GM10266 (cell line): ENCODE data around the gene TRIM7.

Experiments used
- DNase-seq: peaks from one replicate; pipeline ENCODE4 v3.0.0; 2012; ENCODE audit errors: extremely low spot score
- TF ChIP-seq, protein P1 (sequence below): IDR thresholded peaks from 2 replicates; pipeline ENCODE4 v1.5.1; 2012; ENCODE audit warnings: mild to moderate bottlenecking, low read depth; ENCODE audit not compliant: control insufficient read depth, insufficient read depth; ENCODE audit errors: missing control alignments

Gene TRIM7

DNA sequence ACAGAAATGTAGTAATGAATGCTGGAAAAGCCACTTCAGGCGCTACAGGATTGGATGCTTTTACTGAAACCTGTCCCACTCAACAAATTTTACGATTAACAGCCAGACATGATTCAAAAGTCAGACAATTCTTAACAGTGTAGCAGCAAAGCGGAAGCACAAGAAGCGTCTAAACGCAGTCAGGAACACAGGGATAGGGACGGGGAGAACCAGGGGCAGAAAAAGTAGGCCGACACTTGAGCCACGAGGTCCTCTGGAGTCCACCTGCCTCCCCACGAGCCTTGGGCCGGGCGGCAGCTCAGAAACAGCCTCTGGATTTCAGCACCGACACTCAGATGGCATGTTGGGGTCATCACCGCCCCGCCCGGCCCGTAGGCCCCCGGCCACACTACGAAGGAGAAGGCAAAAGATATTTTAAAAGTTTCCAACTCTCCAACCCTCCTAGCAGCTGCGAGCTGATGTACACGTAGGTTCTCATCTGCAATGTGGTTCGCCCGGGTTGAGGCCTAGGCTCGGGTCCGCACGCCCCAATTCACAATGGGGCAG lies 38.1 kb upstream of the TRIM7 start:
- DNase-seq: no peak
- TF ChIP-seq, protein P1, sequence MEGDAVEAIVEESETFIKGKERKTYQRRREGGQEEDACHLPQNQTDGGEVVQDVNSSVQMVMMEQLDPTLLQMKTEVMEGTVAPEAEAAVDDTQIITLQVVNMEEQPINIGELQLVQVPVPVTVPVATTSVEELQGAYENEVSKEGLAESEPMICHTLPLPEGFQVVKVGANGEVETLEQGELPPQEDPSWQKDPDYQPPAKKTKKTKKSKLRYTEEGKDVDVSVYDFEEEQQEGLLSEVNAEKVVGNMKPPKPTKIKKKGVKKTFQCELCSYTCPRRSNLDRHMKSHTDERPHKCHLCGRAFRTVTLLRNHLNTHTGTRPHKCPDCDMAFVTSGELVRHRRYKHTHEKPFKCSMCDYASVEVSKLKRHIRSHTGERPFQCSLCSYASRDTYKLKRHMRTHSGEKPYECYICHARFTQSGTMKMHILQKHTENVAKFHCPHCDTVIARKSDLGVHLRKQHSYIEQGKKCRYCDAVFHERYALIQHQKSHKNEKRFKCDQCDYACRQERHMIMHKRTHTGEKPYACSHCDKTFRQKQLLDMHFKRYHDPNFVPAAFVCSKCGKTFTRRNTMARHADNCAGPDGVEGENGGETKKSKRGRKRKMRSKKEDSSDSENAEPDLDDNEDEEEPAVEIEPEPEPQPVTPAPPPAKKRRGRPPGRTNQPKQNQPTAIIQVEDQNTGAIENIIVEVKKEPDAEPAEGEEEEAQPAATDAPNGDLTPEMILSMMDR: no peak

DNA sequence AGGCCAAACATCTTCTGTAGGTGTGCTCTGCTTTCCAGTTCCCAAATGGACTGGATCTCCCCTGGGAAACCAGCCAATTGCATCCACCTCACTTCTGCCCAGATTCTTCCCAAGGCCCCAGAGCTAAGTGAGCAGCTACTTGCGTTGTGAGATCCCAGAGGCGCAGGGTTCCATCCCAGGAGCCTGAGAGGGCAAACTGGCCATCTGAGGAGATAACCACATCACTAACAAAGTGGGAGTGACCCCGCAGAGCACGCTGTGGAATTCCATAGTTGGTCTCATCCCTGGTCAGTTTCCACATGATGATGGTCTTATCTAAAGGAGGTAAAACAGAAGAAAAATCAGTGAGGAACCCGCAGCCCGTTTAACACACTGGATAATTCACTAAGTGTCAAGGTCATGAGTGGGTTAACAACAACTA lies 37.0 kb upstream of the TRIM7 start:
- TF ChIP-seq, protein P1: no peak
- no peak for DNase-seq

GRCh38 chr5:181241393-181241975 lies 36.5 kb upstream of the TRIM7 start:
- DNase-seq: no peak

DNA sequence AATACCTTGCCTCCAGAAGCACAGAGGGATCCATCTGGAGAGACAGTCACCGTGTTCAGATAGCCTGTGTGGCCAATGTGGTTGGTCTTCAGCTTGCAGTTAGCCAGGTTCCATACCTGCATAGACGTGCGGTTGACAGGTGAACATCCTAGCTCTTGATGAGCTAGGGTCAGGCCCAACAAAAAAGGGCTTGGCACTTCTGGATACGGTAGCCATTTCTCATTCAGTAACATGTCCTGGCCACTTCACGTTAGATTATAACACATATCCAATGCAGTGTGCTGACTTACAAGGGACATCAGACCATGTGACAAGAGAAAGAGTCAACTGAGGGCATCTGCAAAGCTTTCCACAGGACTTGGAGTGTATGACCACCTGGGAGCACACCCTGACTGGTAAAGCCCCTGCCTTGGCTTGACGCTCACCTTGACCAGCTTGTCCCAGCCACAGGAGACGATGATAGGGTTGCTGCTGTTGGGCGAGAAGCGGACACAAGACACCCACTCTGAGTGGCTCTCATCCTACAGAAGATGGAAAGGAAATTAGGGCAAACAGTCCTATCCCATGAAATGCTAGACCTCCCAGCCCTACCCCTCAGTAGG lies 34.2 kb upstream of the TRIM7 start:
- TF ChIP-seq, protein P1: no peak
- no peak for DNase-seq

More at GRCh38 chr5:181241393-181241975, 36.5 kb upstream of the TRIM7 start:
- TF ChIP-seq, protein P1: no peak

DNA sequence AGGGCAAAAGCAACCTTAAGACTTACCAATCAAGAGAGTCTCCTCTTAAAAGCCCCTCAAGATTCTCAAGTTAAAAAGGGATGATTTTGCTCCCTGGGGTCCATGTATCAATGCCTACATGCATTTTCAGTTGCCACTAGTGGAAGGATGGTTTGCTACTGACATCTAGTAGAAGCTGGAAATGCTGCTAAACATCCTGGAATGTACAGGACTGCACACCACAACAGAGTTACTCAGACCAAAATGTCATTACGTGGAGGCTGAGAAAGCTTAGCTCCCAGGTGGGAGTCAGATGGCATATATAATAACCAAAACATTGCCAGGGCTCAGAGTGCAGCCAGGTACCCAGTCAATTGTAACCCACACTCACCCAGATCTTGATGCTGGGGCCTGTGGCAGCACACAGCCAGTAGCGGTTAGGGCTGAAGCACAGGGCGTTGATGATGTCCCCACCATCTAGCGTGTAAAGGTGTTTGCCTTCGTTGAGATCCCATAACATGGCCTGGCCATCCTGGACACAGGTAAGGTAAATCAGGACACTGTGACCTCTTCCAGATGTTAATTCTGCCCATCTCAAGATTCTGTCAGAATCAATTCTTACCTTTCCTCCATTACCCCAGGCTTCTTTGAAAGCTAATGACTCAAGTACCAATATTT lies 32.9 kb upstream of the TRIM7 start:
- TF ChIP-seq, protein P1: no peak
- no peak for DNase-seq

DNA sequence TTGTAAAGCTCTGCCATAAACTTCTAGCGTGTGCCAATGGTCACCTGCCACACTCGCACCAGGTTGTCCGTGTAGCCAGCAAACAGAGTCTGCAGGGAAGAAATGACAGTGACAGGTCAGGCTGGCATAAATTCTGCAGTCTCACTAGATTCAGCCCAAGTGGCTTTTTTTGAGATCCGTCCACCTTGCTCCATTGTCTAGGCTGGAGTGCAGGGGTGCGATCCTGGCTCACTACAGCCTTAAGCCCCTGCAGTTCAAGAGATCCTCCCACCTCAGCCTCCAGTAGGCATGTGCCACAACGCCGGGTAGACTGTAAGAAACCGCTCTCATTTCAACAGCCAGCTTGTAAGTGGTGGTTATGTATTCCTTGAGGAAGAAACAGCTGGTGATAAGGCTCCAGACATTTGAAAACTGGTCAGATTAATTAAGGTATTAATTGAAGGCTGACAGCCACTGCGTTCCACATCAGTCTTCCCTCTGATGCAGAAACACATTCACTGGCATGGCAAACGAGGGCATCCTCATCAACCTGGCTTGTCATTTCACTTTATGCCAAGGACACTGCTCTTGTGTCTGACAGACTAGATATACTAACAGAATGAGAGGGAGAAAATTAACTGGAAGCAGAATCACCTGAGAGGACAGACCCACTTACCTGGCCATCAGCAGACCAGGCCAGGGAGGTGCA lies 32.1 kb upstream of the TRIM7 start:
- TF ChIP-seq, protein P1: no peak
- DNase-seq: no peak
